GM13977 (cell line): ENCODE data around the gene LIMA1.
A peak's percentile ranks its signal among the peaks of the same experiment; 100 is the strongest.
"Not testable (repeated sequence)": the region's sequence is repeated elsewhere in the genome, so short reads cannot be mapped to it uniquely, and the experiment has no call there.

ENCODE experiments used
- DNase-seq: peaks from one replicate; pipeline ENCODE4 v3.0.0; 2012; ENCODE audit warnings: low spot score
- CTCF ChIP-seq: IDR thresholded peaks from 2 replicates; pipeline ENCODE4 v1.5.1; 2012; ENCODE audit warnings: mild to moderate bottlenecking, control low read depth; ENCODE audit not compliant: insufficient read depth; ENCODE audit errors: extremely low read depth, missing control alignments
- in situ Hi-C: fragments of 300-500 bp; cut with MboI; formaldehyde crosslinking; loops from one replicate; pipeline ENCODE4 v1.12.0; 2022; ENCODE audit warnings: low sequenced_read_pairs, low pct_unique_long_range_greater_than_20kb, mixed read lengths, inconsistent platforms; ENCODE audit not compliant: unreplicated experiment

LIMA1 gene

GRCh38 chr12:50248411-50248810 lies 34.9 kb downstream of the LIMA1 start:
- no peak for TF ChIP-seq CTCF
- in situ Hi-C loops, result no loop called here
- no peak for DNase-seq

DNA sequence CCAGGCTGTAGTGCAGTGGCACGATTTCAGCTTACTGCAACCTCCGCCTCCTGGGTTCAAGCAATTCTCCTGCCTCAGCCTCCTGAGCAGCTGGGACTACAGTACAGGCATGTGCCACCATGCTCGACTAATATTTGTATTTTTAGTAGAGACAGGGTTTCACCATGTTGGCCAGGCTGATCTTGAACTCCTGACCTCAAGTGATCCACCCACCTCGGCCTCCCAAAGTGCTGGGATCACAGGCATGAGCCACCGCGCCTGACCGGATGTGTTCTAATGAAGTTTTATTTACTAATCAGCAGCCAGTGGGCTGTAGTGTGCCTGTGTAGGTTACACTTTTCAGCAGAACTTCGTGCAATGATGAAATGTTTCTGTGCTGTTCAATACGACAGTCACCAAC lies 35.7 kb downstream of the LIMA1 start:
- in situ Hi-C loops, DNase-seq: not testable (repeated sequence)

DNA sequence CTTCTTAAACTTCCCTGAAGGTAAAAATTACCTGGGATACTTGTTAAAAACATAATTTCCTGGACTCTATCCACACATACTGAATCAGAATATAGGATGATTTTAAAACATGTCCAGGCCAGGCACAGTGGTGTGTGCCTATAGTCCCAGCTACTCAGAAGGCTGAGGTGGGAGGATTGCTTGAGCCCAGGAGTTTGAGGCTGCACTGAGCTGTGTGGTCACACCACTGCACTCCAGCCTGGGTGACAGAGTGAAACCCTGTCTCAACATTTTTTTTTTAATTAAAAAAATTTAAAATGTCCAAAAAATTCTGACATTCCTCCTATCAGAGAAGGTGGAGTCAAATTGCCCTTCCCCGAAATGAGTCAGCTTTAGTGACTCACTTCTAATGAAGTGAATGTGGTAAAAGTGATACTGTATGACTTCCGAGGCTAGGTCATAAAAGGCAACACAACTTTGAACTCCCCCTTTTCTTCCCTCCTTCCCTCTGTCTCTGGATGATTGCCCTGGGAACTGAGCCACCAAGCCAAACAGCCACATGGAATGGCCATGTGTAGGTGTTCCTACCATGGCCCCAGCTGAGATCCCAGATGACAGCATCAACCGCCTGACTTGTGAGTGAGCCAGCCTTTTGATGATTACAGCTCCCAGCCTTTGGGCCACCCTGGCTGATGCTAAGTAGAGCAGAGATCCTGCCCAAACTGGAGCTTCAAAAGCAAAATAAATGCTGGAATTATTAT lies 36.3 kb downstream of the LIMA1 start:
- no peak for TF ChIP-seq CTCF

GRCh38 chr12:50246197-50246865 lies 37.0 kb downstream of the LIMA1 start:
- no peak for TF ChIP-seq CTCF
- in situ Hi-C loops, result no loop called here
- no peak for DNase-seq

More for the DNA sequence above, 36.3 kb downstream of the LIMA1 start:
- peak; percentile 45 for DNase-seq
- in situ Hi-C loops, result no loop called here

DNA sequence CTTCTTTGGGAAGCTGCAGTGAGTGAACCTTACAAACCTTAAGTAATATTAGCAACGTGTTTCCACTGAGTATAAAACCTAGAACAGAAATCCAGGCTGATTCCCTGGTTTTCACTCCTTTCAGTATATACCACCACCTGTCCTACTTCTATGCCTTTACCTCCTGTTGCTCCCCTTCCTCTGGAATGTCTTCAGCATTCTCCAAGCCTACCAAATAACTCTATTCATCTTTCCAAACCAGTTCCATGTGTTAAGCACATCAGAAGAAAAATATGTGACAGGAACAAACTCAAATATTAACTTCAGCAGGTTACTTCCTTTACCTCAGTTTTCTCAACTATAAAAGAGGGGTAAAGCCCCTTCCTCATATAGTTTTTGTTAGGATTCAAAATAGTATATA lies 39.8 kb downstream of the LIMA1 start:
- in situ Hi-C loops, result no loop called here
- no peak for DNase-seq
- TF ChIP-seq CTCF, result no peak

- no peak for TF ChIP-seq CTCF
- DNase-seq, result no peak
- in situ Hi-C loops, result no loop called here
These were observed 40.5 kb downstream of the LIMA1 start for GRCh38 chr12:50242751-50243191.

- in situ Hi-C loops, result no loop called here
- no peak for TF ChIP-seq CTCF
These were observed 42.1 kb downstream of the LIMA1 start for GRCh38 chr12:50241178-50241577.

More at GRCh38 chr12:50241178-50241577, 42.1 kb downstream of the LIMA1 start:
- DNase-seq, result no peak
